OCI-LY7 (cell line): Measurements from ENCODE around the gene GRK5. TPM values are rescaled to one million over a fixed set of nuclear protein-coding genes. Genes with fewer than 3 reads are reported as not detected.

Experiments used
- BruUV-seq: library from RNA; stranded (reverse); fragments of 400-500 nt; replicated peaks from 2 replicates; lab custom pipeline; 2021; lab: Mats Ljungman, UMichigan
- CTCF ChIA-PET: fragments of 300-600 bp; sonication (Branson Sonifier 250); formaldehyde crosslinking; loops from one replicate; lab custom pipeline; 2022; ENCODE audit warnings: antibody characterized with exemption; ENCODE audit not compliant: unreplicated experiment; lab: Charles Lee
- POLR2A ChIA-PET: fragments of 300-600 bp; sonication (Branson Sonifier 250); formaldehyde crosslinking; loops from one replicate; lab custom pipeline; 2022; ENCODE audit warnings: antibody characterized with exemption; lab: Charles Lee
- DNase-seq: peaks from one replicate; pipeline ENCODE4 v3.0.0-alpha.2; 2015; ENCODE audit warnings: low spot score
- H2AFZ ChIP-seq: fragments of 200-600 bp; sonication (generic), shearing (Covaris generic); 2 replicates; pipeline ENCODE4 v1.6.1; 2014; ENCODE audit warnings: mild to moderate bottlenecking, antibody characterized with exemption, low read length, moderate library complexity
- H3K27ac ChIP-seq: fragments of 200-600 bp; sonication (generic); 2 replicates; pipeline ENCODE4 v1.5.1; 2014; ENCODE audit warnings: mixed run types, low read depth, mild to moderate bottlenecking, moderate library complexity, low read length, inconsistent platforms; ENCODE audit not compliant: poor library complexity, severe bottlenecking
- H3K36me3 ChIP-seq: fragments of 200-600 bp; sonication (generic); 2 replicates; pipeline ENCODE4 v1.6.1; 2014; ENCODE audit warnings: mild to moderate bottlenecking, antibody characterized with exemption, low read length, moderate library complexity, mixed read lengths; ENCODE audit not compliant: insufficient read depth
- H3K4me1 ChIP-seq: fragments of 200-600 bp; sonication (generic); 2 replicates; pipeline ENCODE4 v1.5.1; 2014; ENCODE audit warnings: mild to moderate bottlenecking, low read length; ENCODE audit not compliant: insufficient read depth, poor library complexity, severe bottlenecking
- H3K4me2 ChIP-seq: fragments of 200-600 bp; sonication (generic); 2 replicates; pipeline ENCODE4 v1.6.1; 2014; ENCODE audit warnings: mild to moderate bottlenecking, low read length
- H3K4me3 ChIP-seq: fragments of 200-600 bp; sonication (generic); 2 replicates; pipeline ENCODE4 v1.5.1; 2014; ENCODE audit warnings: mild to moderate bottlenecking, low read depth, low read length; ENCODE audit not compliant: poor library complexity, severe bottlenecking
- H3K79me2 ChIP-seq: fragments of 200-600 bp; sonication (generic); 2 replicates; pipeline ENCODE4 v1.6.1; 2016; ENCODE audit warnings: low read depth, mild to moderate bottlenecking, low read length, moderate library complexity, mixed read lengths; ENCODE audit not compliant: insufficient read depth
- H3K9me2 ChIP-seq: fragments of 200-600 bp; sonication (generic); 2 replicates; pipeline ENCODE4 v1.6.1; 2016; ENCODE audit warnings: mild to moderate bottlenecking, low read length, mixed read lengths; ENCODE audit not compliant: insufficient read depth
- H3K9me3 ChIP-seq: fragments of 200-600 bp; sonication (generic); 2 replicates; pipeline ENCODE4 v1.6.1; 2014; ENCODE audit warnings: mild to moderate bottlenecking, mixed run types, low read length, mixed read lengths
- H4K20me1 ChIP-seq: fragments of 200-600 bp; sonication (generic); 2 replicates; pipeline ENCODE4 v1.6.1; 2014; ENCODE audit warnings: mild to moderate bottlenecking, antibody characterized with exemption, low read length, moderate library complexity, mixed read lengths; ENCODE audit not compliant: insufficient read depth
- CTCF ChIP-seq: fragments of 200-600 bp; sonication (generic); conservative IDR thresholded peaks from 2 replicates; pipeline ENCODE4 v1.5.1; 2014; ENCODE audit warnings: mild to moderate bottlenecking, antibody characterized with exemption, low read length, moderate library complexity, mixed read lengths
- EZH2phosphoT487 ChIP-seq: fragments of 200-600 bp; sonication (generic); IDR thresholded peaks from 2 replicates; pipeline ENCODE4 v1.6.1; 2018; ENCODE audit warnings: low read depth, borderline replicate concordance, mild to moderate bottlenecking, mixed run types, antibody characterized with exemption, low read length, moderate library complexity, mixed read lengths
- intact Hi-C: fragments of 100-400 bp; cut with micrococcal nuclease; formaldehyde crosslinking; loops from one replicate; pipeline ENCODE4 v1.10.0; 2022; ENCODE audit not compliant: unreplicated experiment
- total RNA-seq, 2 experiments: library from RNA; depleted of rRNA in 1 of 2; stranded (reverse); fragments of >200 nt in 1 of 2; shearing (Covaris generic) in 1 of 2; gene quantifications; 2 replicates each; pipeline ENCODE4 v1.2.3, GENCODE V29; 2014 to 2022

Gene GRK5
- total RNA-seq, 2 experiments from 2014 or later = 4.7 to 10.2 TPM

GRCh38 chr10:119415536-119416503 lies 208.4 kb downstream of the GRK5 start:
- Histone ChIP-seq H3K79me2 (no peaks in the 10 kb centered on the region), H3K4me1 (no peaks in the 10 kb centered on the region), H3K4me3 (no peak overlapping the region), H4K20me1 (no peaks in the 10 kb centered on the region), H3K4me2 (no peak overlapping the region), H2AFZ (no peak overlapping the region), H3K27ac (no peak overlapping the region), H3K9me3 (no peaks in the 10 kb centered on the region), H3K9me2 (no peaks in the 10 kb centered on the region), H3K36me3 (no peaks in the 10 kb centered on the region)
- DNase-seq = no peak
- intact Hi-C loops = loop anchor here (2.0 kb wide), 1 partner anchor 73 kb away; no protein-coding TSS in a partner anchor
- BruUV-seq = no TSS peak
- POLR2A ChIA-PET = interaction anchor here (0.7 kb wide), 1 partner anchor 209 kb away, joined by 3 read pairs; no protein-coding TSS in a partner anchor
- TF ChIP-seq CTCF = no peak
- TF ChIP-seq EZH2phosphoT487 = no peak
- CTCF ChIA-PET = interaction anchor here (0.7 to 0.9 kb wide), 2 partner anchors 209 to 217 kb away, joined by 3 to 5 read pairs; no protein-coding TSS in a partner anchor

DNA sequence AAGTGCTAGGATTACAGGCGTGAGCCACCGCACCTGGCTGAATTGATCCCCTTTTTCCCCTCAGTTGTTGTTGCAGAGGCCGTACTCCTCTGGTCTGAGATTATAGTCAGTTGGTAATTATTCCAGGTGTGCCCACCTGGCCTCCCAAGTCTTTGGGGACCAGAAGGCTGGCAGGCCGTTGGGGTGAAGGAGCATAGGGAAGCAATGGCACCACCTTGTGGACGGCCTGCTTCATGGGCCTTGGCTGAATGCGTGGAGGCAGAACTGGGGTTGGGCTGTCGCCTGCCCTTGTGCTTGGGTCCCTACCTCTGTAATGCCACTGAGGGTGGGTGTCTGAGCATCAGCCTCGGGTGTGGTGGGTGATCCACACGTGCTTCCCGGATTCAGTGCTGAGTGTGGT lies 209.5 kb downstream of the GRK5 start:
- DNase-seq = peak; percentile 82
- no peaks in the 10 kb centered on the region for H3K9me3 ChIP-seq
- no peak overlapping the region for H3K4me2 ChIP-seq
- intact Hi-C loops = loop anchor here (1.0 to 2.0 kb wide), 5 partner anchors 48 to 218 kb away; no protein-coding TSS in a partner anchor
- H3K9me2 ChIP-seq = no peaks in the 10 kb centered on the region
- H4K20me1 ChIP-seq = no peaks in the 10 kb centered on the region
- ChIA-PET POLR2A (no interaction called here), CTCF (interaction anchor here (0.7 to 0.9 kb wide), 2 partner anchors 210 to 218 kb away, joined by 3 to 5 read pairs; no protein-coding TSS in a partner anchor)
- H3K36me3 ChIP-seq = no peaks in the 10 kb centered on the region
- H3K79me2 ChIP-seq = no peaks in the 10 kb centered on the region
- no peaks in the 10 kb centered on the region for H3K4me1 ChIP-seq
- TF ChIP-seq EZH2phosphoT487 (no peak), CTCF (peak; percentile 89)
- BruUV-seq = no TSS peak
- H3K27ac ChIP-seq = no peak overlapping the region
- no peak overlapping the region for H3K4me3 ChIP-seq
- no peak overlapping the region for H2AFZ ChIP-seq
